Breast epithelium (tissue), 3 donors: ENCODE data around the gene AOAH.

ENCODE experiments used
- POLR2A ChIP-seq: fragments of 450-650 bp; IDR thresholded peaks from one replicate; pipeline ENCODE4 v1.6.1; 2016; ENCODE audit warnings: antibody characterized with exemption, mild to moderate bottlenecking, moderate library complexity
- POLR2AphosphoS5 ChIP-seq, 3 donors: sonication (generic); formaldehyde crosslinking; IDR thresholded peaks; one replicate each; pipeline ENCODE4 v1.6.1; 2017; ENCODE audit warnings: antibody characterized with exemption in 3 of 3
- TF ChIP-seq, protein P1 (sequence below), 3 donors: fragments of 450-650 bp; IDR thresholded peaks; one replicate each; pipeline ENCODE4 v1.5.1; 2016 to 2017; ENCODE audit warnings: antibody characterized with exemption in 3 of 3, mild to moderate bottlenecking in 3 of 3, moderate library complexity in 3 of 3

DNA sequence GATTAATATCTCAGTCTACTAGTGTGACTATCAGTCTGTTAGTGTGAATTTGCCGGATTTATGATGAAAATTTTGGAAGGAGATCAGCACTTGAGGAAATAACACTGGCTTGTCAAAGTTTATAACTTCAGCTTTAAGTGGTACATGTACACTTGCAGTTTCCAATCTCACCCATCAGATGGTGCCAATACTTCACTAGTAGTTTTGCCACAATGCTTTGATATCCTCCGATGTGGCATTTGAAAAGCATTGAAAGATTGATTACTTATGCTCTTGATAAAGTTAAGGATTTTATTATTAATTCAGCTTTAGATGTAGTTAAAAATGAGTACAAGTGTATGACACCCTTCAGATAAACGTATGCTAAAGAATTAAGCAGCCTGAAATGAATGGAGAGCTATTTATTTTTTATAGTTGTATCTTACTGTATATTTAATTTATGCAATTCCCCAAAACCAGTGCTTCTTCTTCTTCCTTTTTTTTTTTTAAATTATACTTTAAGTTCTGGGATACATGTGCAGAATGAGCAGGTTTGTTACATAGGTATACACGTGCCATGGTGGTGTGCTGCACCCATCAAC lies 236.4 kb downstream of the AOAH start:
- TF ChIP-seq POLR2A (no peak), POLR2AphosphoS5 (IDR thresholded peaks at IDR 0.05) (no peak)
- TF ChIP-seq, protein P1, sequence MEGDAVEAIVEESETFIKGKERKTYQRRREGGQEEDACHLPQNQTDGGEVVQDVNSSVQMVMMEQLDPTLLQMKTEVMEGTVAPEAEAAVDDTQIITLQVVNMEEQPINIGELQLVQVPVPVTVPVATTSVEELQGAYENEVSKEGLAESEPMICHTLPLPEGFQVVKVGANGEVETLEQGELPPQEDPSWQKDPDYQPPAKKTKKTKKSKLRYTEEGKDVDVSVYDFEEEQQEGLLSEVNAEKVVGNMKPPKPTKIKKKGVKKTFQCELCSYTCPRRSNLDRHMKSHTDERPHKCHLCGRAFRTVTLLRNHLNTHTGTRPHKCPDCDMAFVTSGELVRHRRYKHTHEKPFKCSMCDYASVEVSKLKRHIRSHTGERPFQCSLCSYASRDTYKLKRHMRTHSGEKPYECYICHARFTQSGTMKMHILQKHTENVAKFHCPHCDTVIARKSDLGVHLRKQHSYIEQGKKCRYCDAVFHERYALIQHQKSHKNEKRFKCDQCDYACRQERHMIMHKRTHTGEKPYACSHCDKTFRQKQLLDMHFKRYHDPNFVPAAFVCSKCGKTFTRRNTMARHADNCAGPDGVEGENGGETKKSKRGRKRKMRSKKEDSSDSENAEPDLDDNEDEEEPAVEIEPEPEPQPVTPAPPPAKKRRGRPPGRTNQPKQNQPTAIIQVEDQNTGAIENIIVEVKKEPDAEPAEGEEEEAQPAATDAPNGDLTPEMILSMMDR (IDR thresholded peaks at IDR 0.05), result peak in 2 of 3 donors; percentile 67 to 80
